ENCODE data around the gene PLXNA4.

GRCh38 chr7:132118641-132119040 is 457.6 kb downstream of the PLXNA4 start:
- TF ChIP-seq CTCF (IDR thresholded peaks at IDR 0.05) (no peak), POLR2A (IDR thresholded peaks at IDR 0.05) (no peak)
